Measurements from ENCODE around the gene PGBD5.

DNA sequence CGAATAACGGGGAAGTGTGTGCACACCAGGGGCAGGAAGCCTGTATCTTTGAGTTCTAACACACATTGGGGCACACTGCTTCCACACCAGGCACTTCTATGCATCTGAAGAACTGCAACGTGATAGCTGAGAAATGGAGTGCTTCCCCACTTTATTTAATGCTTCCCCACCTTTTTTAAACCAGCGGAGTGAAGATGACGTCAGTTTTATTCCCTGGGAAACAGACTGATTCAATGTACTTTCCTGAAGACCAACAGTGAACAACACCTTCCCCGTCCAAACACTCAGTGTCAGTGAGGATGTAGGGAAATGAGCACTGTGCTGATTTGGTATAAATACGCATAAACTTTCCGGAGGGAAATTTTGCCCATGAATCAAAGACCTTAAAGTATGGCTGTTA is 87.1 kb downstream of the PGBD5 start:
- TF ChIP-seq CTCF (IDR thresholded peaks at IDR 0.05 in 4 of 5, conservative IDR thresholded peaks at IDR 0.05 in 1 of 5), result no peak
- no peak for TF ChIP-seq POLR2A (IDR thresholded peaks at IDR 0.05)
